Fibroblast of skin of right quadriceps (primary cell): ENCODE results near the gene CCDC93.
"Not testable (repeated sequence)": the region's sequence is repeated elsewhere in the genome, so short reads cannot be mapped to it uniquely, and the experiment has no call there.

Experiments used
- DNase-seq: peaks from one replicate; pipeline ENCODE4 v3.0.0-alpha.2; 2013

The CCDC93 gene

GRCh38 chr2:117952228-117952627, 61.6 kb downstream of the CCDC93 start:
- DNase-seq = no peak

- DNase-seq = no peak
These were observed 64.1 kb downstream of the CCDC93 start for GRCh38 chr2:117949806-117950205.

GRCh38 chr2:117948615-117949014, 65.3 kb downstream of the CCDC93 start:
- DNase-seq = no peak

GRCh38 chr2:117945296-117945695, 68.6 kb downstream of the CCDC93 start:
- no peak for DNase-seq

- DNase-seq = no peak
These were observed 69.1 kb downstream of the CCDC93 start for GRCh38 chr2:117944816-117945215.

GRCh38 chr2:117943013-117943672, 70.7 kb downstream of the CCDC93 start:
- peak; percentile 65 for DNase-seq

GRCh38 chr2:117942551-117942950, 71.3 kb downstream of the CCDC93 start:
- peak; percentile 13 for DNase-seq

GRCh38 chr2:117941693-117942092, 72.2 kb downstream of the CCDC93 start:
- no peak for DNase-seq

GRCh38 chr2:117940436-117940835, 73.4 kb downstream of the CCDC93 start:
- DNase-seq = no peak

GRCh38 chr2:117938611-117939010, 75.3 kb downstream of the CCDC93 start:
- no peak for DNase-seq

GRCh38 chr2:117936871-117937428, 76.9 kb downstream of the CCDC93 start:
- no peak for DNase-seq

GRCh38 chr2:117935954-117936353, 77.9 kb downstream of the CCDC93 start:
- no peak for DNase-seq

- no peak for DNase-seq
These were observed 78.4 kb downstream of the CCDC93 start for GRCh38 chr2:117935456-117935855.

GRCh38 chr2:117933884-117934354, 80.0 kb downstream of the CCDC93 start:
- DNase-seq = no peak

- no peak for DNase-seq
These were observed 81.9 kb downstream of the CCDC93 start for GRCh38 chr2:117931978-117932377.

- no peak for DNase-seq
These were observed 82.6 kb downstream of the CCDC93 start for GRCh38 chr2:117931266-117931665.

- no peak for DNase-seq
These were observed 83.1 kb downstream of the CCDC93 start for GRCh38 chr2:117930775-117931174.

GRCh38 chr2:117923471-117923870, 90.4 kb downstream of the CCDC93 start:
- not testable (repeated sequence) for DNase-seq

GRCh38 chr2:117921520-117921919, 92.3 kb downstream of the CCDC93 start:
- no peak for DNase-seq

- no peak for DNase-seq
These were observed 95.3 kb downstream of the CCDC93 start for GRCh38 chr2:117918608-117919007.

- no peak for DNase-seq
These were observed 96.5 kb downstream of the CCDC93 start for GRCh38 chr2:117917223-117917917.

- no peak for DNase-seq
These were observed 110.9 kb downstream of the CCDC93 start for GRCh38 chr2:117902933-117903332.

- DNase-seq = no peak
These were observed 125.0 kb downstream of the CCDC93 start for GRCh38 chr2:117888897-117889296.

GRCh38 chr2:117885308-117885707, 128.6 kb downstream of the CCDC93 start:
- no peak for DNase-seq
